HG03135 (cell line): ENCODE measurements around the gene SIPA1L3.

ENCODE experiments used
- ATAC-seq: cut with Tn5 transposase; IDR thresholded peaks from one replicate; pipeline ENCODE4 v1.9.1; 2021; ENCODE audit warnings: mild to moderate bottlenecking, moderate library complexity; ENCODE audit not compliant: unreplicated experiment

Gene SIPA1L3

GRCh38 chr19:37941782-37942515 is 34.9 kb downstream of the SIPA1L3 start:
- no peak for ATAC-seq

- no peak for ATAC-seq
These were observed 35.5 kb downstream of the SIPA1L3 start for GRCh38 chr19:37942516-37942902.

GRCh38 chr19:37943480-37943879 is 36.5 kb downstream of the SIPA1L3 start:
- no peak for ATAC-seq

GRCh38 chr19:37946132-37946531 is 39.1 kb downstream of the SIPA1L3 start:
- no peak for ATAC-seq

GRCh38 chr19:37947778-37948177 is 40.8 kb downstream of the SIPA1L3 start:
- ATAC-seq, result no peak

GRCh38 chr19:37948362-37948761 is 41.4 kb downstream of the SIPA1L3 start:
- ATAC-seq, result no peak

- ATAC-seq, result no peak
These were observed 43.6 kb downstream of the SIPA1L3 start for GRCh38 chr19:37950471-37951175.

- no peak for ATAC-seq
These were observed 44.8 kb downstream of the SIPA1L3 start for GRCh38 chr19:37951816-37952210.

GRCh38 chr19:37953171-37953917 is 46.3 kb downstream of the SIPA1L3 start:
- ATAC-seq, result no peak

GRCh38 chr19:37953918-37954303 is 46.9 kb downstream of the SIPA1L3 start:
- ATAC-seq, result no peak

GRCh38 chr19:37954421-37954874 is 47.4 kb downstream of the SIPA1L3 start:
- ATAC-seq, result no peak

- ATAC-seq, result no peak
These were observed 49.0 kb downstream of the SIPA1L3 start for GRCh38 chr19:37955986-37956385.

- no peak for ATAC-seq
These were observed 50.2 kb downstream of the SIPA1L3 start for GRCh38 chr19:37957176-37957575.

- ATAC-seq, result no peak
These were observed 52.7 kb downstream of the SIPA1L3 start for GRCh38 chr19:37959665-37960114.

GRCh38 chr19:37961198-37961597 is 54.2 kb downstream of the SIPA1L3 start:
- no peak for ATAC-seq

- no peak for ATAC-seq
These were observed 56.4 kb downstream of the SIPA1L3 start for GRCh38 chr19:37963190-37963936.

- no peak for ATAC-seq
These were observed 57.1 kb downstream of the SIPA1L3 start for GRCh38 chr19:37964109-37964508.

GRCh38 chr19:37966211-37966661 is 59.2 kb downstream of the SIPA1L3 start:
- no peak for ATAC-seq

GRCh38 chr19:37966662-37967231 is 59.7 kb downstream of the SIPA1L3 start:
- no peak for ATAC-seq

- no peak for ATAC-seq
These were observed 62.7 kb downstream of the SIPA1L3 start for GRCh38 chr19:37969695-37970094.
